Measurements from ENCODE around the gene SLC27A5.
"Not testable (repeated sequence)": the region's sequence is repeated elsewhere in the genome, so short reads cannot be mapped to it uniquely, and the experiment has no call there.

Gene SLC27A5

DNA sequence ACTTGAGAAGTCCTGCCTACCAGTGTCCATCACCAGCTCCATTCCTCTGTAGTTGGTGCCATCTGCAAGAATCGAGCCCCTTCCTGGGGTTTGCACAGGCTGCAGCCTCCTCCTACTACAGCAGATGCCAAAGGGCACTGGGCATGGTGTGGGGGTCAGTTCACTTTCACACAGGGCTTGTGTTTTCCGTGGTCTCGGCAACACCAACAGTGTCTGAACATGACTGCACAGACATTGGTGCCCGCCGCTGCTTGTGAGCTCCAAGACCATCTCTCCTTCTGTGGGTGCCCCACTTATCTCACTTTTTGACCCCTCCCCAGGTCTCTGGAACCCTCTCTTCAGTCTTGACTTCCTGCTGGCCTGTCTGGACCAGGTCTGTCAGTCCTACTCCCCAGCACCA, 20.4 kb downstream of the SLC27A5 start:
- TF ChIP-seq NFRKB (IDR thresholded peaks at IDR 0.05), result no peak
- TF ChIP-seq ELF4 (IDR thresholded peaks at IDR 0.05), result no peak
- no peak for TF ChIP-seq SP1 (IDR thresholded peaks at IDR 0.05)
- TF ChIP-seq, protein P1, sequence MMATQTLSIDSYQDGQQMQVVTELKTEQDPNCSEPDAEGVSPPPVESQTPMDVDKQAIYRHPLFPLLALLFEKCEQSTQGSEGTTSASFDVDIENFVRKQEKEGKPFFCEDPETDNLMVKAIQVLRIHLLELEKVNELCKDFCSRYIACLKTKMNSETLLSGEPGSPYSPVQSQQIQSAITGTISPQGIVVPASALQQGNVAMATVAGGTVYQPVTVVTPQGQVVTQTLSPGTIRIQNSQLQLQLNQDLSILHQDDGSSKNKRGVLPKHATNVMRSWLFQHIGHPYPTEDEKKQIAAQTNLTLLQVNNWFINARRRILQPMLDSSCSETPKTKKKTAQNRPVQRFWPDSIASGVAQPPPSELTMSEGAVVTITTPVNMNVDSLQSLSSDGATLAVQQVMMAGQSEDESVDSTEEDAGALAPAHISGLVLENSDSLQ (IDR thresholded peaks at IDR 0.05), result no peak
- no peak for TF ChIP-seq CTBP1 (IDR thresholded peaks at IDR 0.05; ENCODE audit: borderline replicate concordance)
- no peak for TF ChIP-seq HDGF (IDR thresholded peaks at IDR 0.05; ENCODE audit: borderline replicate concordance)
- TF ChIP-seq FOXM1 (IDR thresholded peaks at IDR 0.05; ENCODE audit: borderline replicate concordance), result no peak
- ChIA-PET CTCF (no interaction called here), POLR2A (no interaction called here)
- DNase-seq (ENCODE audit: extremely low spot score), result no peak

DNA sequence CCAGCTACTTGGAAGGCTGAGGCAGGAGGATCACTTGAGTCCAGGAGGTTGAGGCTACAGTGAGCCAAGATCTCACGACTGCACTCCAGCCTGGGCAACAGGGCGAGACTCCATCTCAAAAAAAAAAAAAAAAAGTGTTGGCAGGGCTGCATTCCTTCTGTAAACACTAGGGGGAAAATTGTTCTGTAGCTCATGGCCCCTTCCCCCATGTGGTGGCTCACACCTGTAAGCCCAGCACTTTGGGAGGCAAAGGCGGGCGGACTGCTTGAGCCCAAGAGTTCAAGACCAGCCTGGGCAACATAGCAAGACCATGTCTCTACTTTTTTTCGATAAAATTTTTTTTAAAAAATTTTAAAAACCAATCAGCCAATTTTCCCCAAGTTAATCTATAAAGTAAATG, 27.4 kb downstream of the SLC27A5 start:
- DNase-seq (ENCODE audit: extremely low spot score); CTCF ChIA-PET; POLR2A ChIA-PET: not testable (repeated sequence)
- peak; percentile 92 for TF ChIP-seq ZNF384 (IDR thresholded peaks at IDR 0.05)

DNA sequence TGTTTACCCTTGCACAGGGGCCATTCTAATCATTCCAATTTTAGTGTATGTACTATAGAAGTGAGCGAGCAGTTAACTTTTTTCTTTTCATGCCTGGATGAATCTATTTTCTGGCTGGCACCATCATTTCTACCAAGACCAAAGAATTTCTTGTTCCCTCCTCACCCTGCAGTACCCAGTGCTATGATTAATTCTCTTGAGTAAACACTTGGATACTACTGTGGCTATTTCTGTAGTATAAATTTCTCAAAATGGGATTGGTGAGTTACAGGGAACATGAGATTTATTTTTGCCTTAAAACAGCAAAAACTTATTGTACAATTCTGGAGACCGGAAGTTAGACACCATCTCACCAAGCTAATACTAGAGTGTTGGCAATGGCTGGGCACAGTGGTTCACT, 28.0 kb downstream of the SLC27A5 start:
- no peak for DNase-seq (ENCODE audit: extremely low spot score)
- TF ChIP-seq, protein P1 (IDR thresholded peaks at IDR 0.05), result no peak
- TF ChIP-seq SP1 (IDR thresholded peaks at IDR 0.05) (no peak), ZNF384 (IDR thresholded peaks at IDR 0.05) (no peak), NFRKB (IDR thresholded peaks at IDR 0.05) (no peak), BHLHE40 (IDR thresholded peaks at IDR 0.05; ENCODE audit: borderline replicate concordance) (no peak), ELF4 (IDR thresholded peaks at IDR 0.05) (no peak), FOXM1 (IDR thresholded peaks at IDR 0.05; ENCODE audit: borderline replicate concordance) (no peak), FOXK2 (IDR thresholded peaks at IDR 0.05) (no peak), LEF1 (IDR thresholded peaks at IDR 0.05; ENCODE audit: borderline replicate concordance) (no peak), L3MBTL2 (conservative IDR thresholded peaks at IDR 0.05) (no peak), SUZ12 (IDR thresholded peaks at IDR 0.05) (no peak), ARNT (IDR thresholded peaks at IDR 0.05) (no peak), HDGF (IDR thresholded peaks at IDR 0.05; ENCODE audit: borderline replicate concordance) (no peak), CTBP1 (IDR thresholded peaks at IDR 0.05; ENCODE audit: borderline replicate concordance) (no peak), FOXA1 (IDR thresholded peaks at IDR 0.05) (no peak)
- POLR2A ChIA-PET, result no interaction called here
- CTCF ChIA-PET, result no interaction called here

DNA sequence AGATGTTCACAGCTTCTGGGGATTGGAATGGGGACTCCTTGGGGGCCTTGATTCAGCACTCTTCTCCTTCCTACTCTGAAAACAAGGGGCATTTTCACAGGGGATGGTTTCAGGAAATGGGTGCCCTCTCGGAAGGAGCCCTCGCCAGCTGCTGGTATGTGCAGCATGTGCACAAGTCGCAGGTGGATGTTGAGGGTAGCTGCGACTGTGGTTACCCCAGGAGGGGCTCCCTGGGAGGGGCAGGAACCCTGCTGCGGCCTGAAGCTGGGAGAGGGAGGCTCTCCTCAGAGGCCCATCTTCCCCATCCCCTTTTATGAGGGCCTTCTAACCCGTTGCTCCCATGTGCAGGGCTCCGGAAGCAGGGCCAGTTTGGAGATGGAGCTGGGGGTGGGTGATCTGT, 29.4 kb downstream of the SLC27A5 start:
- TF ChIP-seq, protein P1 (IDR thresholded peaks at IDR 0.05), result no peak
- no peak for TF ChIP-seq FOXA1 (IDR thresholded peaks at IDR 0.05)
- no peak for TF ChIP-seq NFRKB (IDR thresholded peaks at IDR 0.05)
- TF ChIP-seq BHLHE40 (IDR thresholded peaks at IDR 0.05; ENCODE audit: borderline replicate concordance), result no peak
- POLR2A ChIA-PET, result no interaction called here
- CTCF ChIA-PET, result no interaction called here
- DNase-seq (ENCODE audit: extremely low spot score), result no peak

DNA sequence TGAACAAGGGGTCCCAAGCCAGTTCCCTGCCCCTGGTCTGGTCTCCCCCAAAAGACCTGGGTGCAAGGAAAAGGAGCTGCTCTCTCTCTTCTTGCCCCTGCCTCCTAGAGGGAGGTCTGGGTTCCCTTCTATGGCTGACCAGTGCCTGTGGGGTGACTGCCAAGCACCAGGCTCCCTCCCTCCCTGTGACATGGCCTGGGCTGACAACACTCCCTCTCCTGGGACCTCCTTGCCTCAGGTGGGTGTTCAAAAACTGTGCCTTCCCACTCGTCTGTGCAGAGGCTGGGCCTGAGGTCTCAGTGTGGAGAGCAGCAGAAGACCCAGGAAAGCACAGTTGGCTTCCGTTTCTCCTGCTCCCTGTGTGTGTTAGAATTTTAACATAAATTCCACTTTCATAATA, 31.0 kb downstream of the SLC27A5 start:
- ChIA-PET CTCF (no interaction called here), POLR2A (no interaction called here)
- no peak for DNase-seq (ENCODE audit: extremely low spot score)
- no peak for TF ChIP-seq FOXK2 (IDR thresholded peaks at IDR 0.05)
- no peak for TF ChIP-seq CTBP1 (IDR thresholded peaks at IDR 0.05; ENCODE audit: borderline replicate concordance)
- no peak for TF ChIP-seq FOXM1 (IDR thresholded peaks at IDR 0.05; ENCODE audit: borderline replicate concordance)
- TF ChIP-seq NFRKB (IDR thresholded peaks at IDR 0.05), result no peak
- no peak for TF ChIP-seq LEF1 (IDR thresholded peaks at IDR 0.05; ENCODE audit: borderline replicate concordance)
- TF ChIP-seq FOXA1 (IDR thresholded peaks at IDR 0.05), result no peak
- no peak for TF ChIP-seq TARDBP (IDR thresholded peaks at IDR 0.05)
- TF ChIP-seq ARNT (IDR thresholded peaks at IDR 0.05), result no peak

DNA sequence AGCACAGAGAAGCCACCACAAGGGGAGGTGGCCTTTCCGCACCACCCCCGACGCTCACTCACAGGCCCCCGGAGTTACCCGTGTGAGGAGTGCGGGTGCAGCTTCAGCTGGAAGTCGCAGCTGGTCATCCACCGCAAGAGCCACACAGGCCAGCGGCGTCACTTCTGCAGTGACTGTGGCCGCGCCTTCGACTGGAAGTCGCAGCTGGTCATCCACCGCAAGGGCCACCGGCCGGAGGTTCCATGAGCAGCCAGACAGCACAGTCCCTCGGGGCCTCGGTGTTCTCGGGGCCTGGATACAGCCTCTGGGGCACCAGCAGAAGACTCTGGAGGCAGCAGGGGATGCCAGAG, 31.3 kb downstream of the SLC27A5 start:
- ChIA-PET POLR2A (no interaction called here), CTCF (no interaction called here)
- DNase-seq (ENCODE audit: extremely low spot score), result no peak
- TF ChIP-seq FOXK2 (IDR thresholded peaks at IDR 0.05) (no peak), FOXM1 (IDR thresholded peaks at IDR 0.05; ENCODE audit: borderline replicate concordance) (no peak), ARNT (IDR thresholded peaks at IDR 0.05) (no peak), NFRKB (IDR thresholded peaks at IDR 0.05) (no peak), TARDBP (IDR thresholded peaks at IDR 0.05) (no peak), FOXA1 (IDR thresholded peaks at IDR 0.05) (no peak)
- TF ChIP-seq, protein P1 (IDR thresholded peaks at IDR 0.05), result no peak

DNA sequence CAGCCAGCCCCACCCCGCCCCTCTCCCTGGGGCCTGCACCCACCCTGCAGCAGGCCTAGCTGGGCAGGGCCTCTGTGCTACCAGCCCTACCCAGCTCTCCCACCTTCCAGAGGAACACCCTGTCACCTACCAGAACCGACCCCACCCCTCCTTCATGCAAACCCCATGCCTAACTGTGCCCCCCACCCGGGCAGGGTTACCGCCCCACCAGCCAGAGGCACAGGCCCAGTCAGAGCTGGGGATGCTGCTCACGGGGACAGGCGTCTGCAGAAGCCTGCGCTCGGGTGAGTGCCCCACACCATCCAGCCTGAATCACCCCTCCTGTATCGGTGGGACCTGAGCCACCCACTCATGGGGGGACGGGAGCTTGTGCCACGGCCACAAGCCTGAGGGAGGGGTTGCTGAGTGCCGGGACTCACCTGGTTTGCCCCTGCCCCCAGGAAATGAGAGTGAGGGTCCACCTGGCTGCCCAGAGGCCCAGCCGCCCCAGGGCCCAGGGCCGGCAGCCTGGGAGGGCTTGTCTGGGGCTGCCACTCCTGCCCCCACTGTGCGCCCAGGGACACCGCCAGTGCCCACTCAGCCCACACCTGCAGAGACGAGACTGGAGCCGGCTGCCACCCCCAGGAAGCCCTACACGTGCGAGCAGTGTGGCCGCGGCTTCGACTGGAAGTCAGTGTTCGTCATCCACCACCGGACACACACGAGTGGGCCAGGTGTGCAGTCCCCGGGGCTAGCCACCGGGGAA, 31.9 kb downstream of the SLC27A5 start:
- ChIA-PET CTCF (no interaction called here), POLR2A (no interaction called here)
- TF ChIP-seq ZNF384 (IDR thresholded peaks at IDR 0.05) (no peak), NFRKB (IDR thresholded peaks at IDR 0.05) (no peak), HDGF (IDR thresholded peaks at IDR 0.05; ENCODE audit: borderline replicate concordance) (no peak), ELF4 (IDR thresholded peaks at IDR 0.05) (no peak), SP1 (IDR thresholded peaks at IDR 0.05) (no peak), LEF1 (IDR thresholded peaks at IDR 0.05; ENCODE audit: borderline replicate concordance) (no peak), SUZ12 (IDR thresholded peaks at IDR 0.05) (no peak), TARDBP (IDR thresholded peaks at IDR 0.05) (no peak), FOXA1 (IDR thresholded peaks at IDR 0.05) (no peak), ARNT (IDR thresholded peaks at IDR 0.05) (no peak), CTBP1 (IDR thresholded peaks at IDR 0.05; ENCODE audit: borderline replicate concordance) (no peak), BHLHE40 (IDR thresholded peaks at IDR 0.05; ENCODE audit: borderline replicate concordance) (no peak)
- no peak for DNase-seq (ENCODE audit: extremely low spot score)

Data from HEK293T (cell line).